ENCODE results near the gene PTCH2.
A peak's percentile ranks its signal among the peaks of the same experiment; 100 is the strongest.

Gene PTCH2

DNA sequence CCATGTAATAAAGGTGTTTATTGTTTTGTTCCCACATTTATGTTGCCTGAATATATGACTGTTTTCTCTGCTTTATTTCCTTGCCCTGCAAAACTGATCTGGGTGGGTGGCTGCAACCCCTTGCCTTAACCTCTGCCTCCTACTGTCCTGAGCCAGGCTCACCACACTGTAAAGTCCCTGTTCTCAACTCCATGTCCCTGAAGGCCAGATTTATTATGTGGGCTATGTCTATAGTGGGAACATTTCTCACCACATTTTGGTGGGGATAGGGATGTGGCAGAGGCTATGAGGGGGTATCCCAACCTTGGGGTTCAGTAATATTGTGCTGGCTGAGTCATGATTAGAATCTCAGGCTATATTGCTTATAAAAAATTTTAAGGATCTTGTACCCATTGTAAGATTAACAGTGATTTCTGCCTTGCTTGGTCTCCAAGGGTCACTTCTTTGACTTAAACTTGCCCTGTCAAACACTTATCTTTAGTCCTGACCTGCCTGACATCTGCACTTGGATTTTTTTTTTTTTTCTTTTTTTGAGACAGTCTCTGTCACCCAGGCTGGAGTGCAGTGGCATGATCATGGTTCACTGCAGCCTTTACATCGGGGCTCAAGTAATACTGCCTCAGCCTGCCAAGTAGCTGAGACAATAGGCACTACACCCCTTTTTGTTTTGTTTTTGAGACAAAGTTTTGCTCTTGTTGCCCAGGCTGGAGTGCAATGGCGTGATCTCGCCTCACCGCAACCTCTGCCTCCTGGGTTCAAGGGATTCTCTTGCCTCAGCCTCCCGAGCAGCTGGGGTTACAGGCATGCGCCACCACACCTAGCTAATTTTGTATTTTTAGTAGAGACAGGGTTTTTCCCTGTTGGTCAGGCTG lies 64.1 kb downstream of the PTCH2 start:
- no peaks in the 10 kb centered on the region for H3K9me3 ChIP-seq (ENCODE audit: control insufficient read depth, low read length)
- WGBS = 100% methylated on average over 5 of the region's 6 CpGs
- peak overlapping the region; percentile 96 for H3K9ac ChIP-seq (ENCODE audit: low read length)
- no peak overlapping the region for H2AK5ac ChIP-seq (ENCODE audit: low read length, severe bottlenecking)
- H3K23ac ChIP-seq (ENCODE audit: low read length in 2 of 2) = no peak overlapping the region
- no peaks in the 10 kb centered on the region for H3K79me1 ChIP-seq (replicated peaks; ENCODE audit: low read length, poor library complexity, severe bottlenecking)
- no peak overlapping the region for H3K4me2 ChIP-seq (ENCODE audit: low read length, poor library complexity, severe bottlenecking)
- no peak overlapping the region for H3K27ac ChIP-seq (ENCODE audit: low read length, poor library complexity, severe bottlenecking)
- no peak overlapping the region for H2BK120ac ChIP-seq (ENCODE audit: low read depth, low read length)
- H3K4ac ChIP-seq (ENCODE audit: low read depth in 1 of 2, low read length in 2 of 2) = no peak overlapping the region
- no peak overlapping the region for H2BK12ac ChIP-seq (ENCODE audit: low read length in 2 of 2)
- DNase-seq = no peak
- no peak overlapping the region for H2AFZ ChIP-seq (ENCODE audit: low read depth, low read length)
- peak overlapping the region in 1 of 2 experiments; percentile 55 for H3K4me3 ChIP-seq (ENCODE audit: insufficient read depth in 1 of 2, low read depth in 1 of 2, low read length in 2 of 2)
- no peak overlapping the region for H3K18ac ChIP-seq (ENCODE audit: low read depth in 1 of 2, low read length in 2 of 2)
- H3K14ac ChIP-seq (ENCODE audit: low read length in 2 of 2) = no peak overlapping the region
- no peak overlapping the region for H4K8ac ChIP-seq (ENCODE audit: low read length)
- H4K91ac ChIP-seq (ENCODE audit: low read length) = no peak overlapping the region
- peaks cover 46 to 54% of the 10 kb centered on the region in 2 experiments for H3K36me3 ChIP-seq (ENCODE audit: control insufficient read depth in 1 of 2, insufficient read depth in 2 of 2, low read depth in 1 of 2, low read length in 2 of 2)
- H3K4me1 ChIP-seq (ENCODE audit: control insufficient read depth, insufficient read depth, low read depth, low read length) = peaks cover 21% of the 10 kb centered on the region
- H2BK5ac ChIP-seq (ENCODE audit: low read depth, low read length, poor library complexity, severe bottlenecking) = no peak overlapping the region
- no peaks in the 10 kb centered on the region for H3K27me3 ChIP-seq (ENCODE audit: control insufficient read depth in 1 of 2, insufficient read depth in 1 of 2, low read length in 2 of 2)
- H2BK15ac ChIP-seq (ENCODE audit: low read depth, poor library complexity, severe bottlenecking) = no peak overlapping the region

DNA sequence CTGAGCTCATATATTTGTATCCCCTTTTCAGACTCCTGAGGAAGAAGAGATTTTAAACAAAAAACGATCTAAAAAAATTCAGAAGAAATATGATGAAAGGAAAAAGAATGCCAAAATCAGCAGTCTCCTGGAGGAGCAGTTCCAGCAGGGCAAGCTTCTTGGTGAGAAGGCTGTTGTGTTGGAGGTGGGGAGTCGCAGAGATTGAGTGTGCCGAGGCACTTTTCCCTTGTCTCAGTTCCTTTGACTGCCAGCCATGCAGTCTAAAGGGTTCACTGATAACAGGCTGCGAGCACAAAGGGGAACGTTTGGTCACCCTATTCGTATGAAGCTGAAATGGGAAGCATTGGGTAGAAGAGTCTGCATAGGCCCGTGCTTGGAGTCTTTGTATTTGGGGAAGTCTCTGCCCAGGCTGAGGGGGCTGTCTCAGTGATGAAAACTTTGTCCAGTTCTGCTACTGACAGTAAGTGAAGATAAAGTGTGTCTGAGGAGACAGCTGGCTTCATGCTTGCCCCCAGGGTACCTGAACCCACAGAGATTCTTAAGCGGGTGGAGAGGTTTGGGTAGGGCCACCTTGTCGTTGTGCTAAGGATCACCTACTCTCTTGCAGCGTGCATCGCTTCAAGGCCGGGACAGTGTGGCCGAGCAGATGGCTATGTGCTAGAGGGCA lies 65.0 kb downstream of the PTCH2 start:
- H3K4me2 ChIP-seq (ENCODE audit: low read length, poor library complexity, severe bottlenecking) = no peak overlapping the region
- no peaks in the 10 kb centered on the region for H3K27me3 ChIP-seq (ENCODE audit: control insufficient read depth in 1 of 2, insufficient read depth in 1 of 2, low read length in 2 of 2)
- no peak overlapping the region for H3K23ac ChIP-seq (ENCODE audit: low read length in 2 of 2)
- DNase-seq = no peak
- H3K18ac ChIP-seq (ENCODE audit: low read depth in 1 of 2, low read length in 2 of 2) = no peak overlapping the region
- peak overlapping the region; percentile 96 for H3K9ac ChIP-seq (ENCODE audit: low read length)
- H3K79me1 ChIP-seq (replicated peaks; ENCODE audit: low read length, poor library complexity, severe bottlenecking) = no peaks in the 10 kb centered on the region
- H2BK15ac ChIP-seq (ENCODE audit: low read depth, poor library complexity, severe bottlenecking) = no peak overlapping the region
- H2BK5ac ChIP-seq (ENCODE audit: low read depth, low read length, poor library complexity, severe bottlenecking) = no peak overlapping the region
- no peak overlapping the region for H2AFZ ChIP-seq (ENCODE audit: low read depth, low read length)
- WGBS = 93% methylated on average over 13 of the region's 13 CpGs
- no peak overlapping the region for H2BK12ac ChIP-seq (ENCODE audit: low read length in 2 of 2)
- H3K9me3 ChIP-seq (ENCODE audit: control insufficient read depth, low read length) = no peaks in the 10 kb centered on the region
- H3K36me3 ChIP-seq (ENCODE audit: control insufficient read depth in 1 of 2, insufficient read depth in 2 of 2, low read depth in 1 of 2, low read length in 2 of 2) = peaks cover 46 to 54% of the 10 kb centered on the region in 2 experiments
- H4K91ac ChIP-seq (ENCODE audit: low read length) = no peak overlapping the region
- H3K4me3 ChIP-seq (ENCODE audit: insufficient read depth in 1 of 2, low read depth in 1 of 2, low read length in 2 of 2) = peak overlapping the region in 1 of 2 experiments; percentile 87
- H2AK5ac ChIP-seq (ENCODE audit: low read length, severe bottlenecking) = no peak overlapping the region
- no peak overlapping the region for H3K27ac ChIP-seq (ENCODE audit: low read length, poor library complexity, severe bottlenecking)
- no peak overlapping the region for H4K8ac ChIP-seq (ENCODE audit: low read length)
- peaks cover 18% of the 10 kb centered on the region for H3K4me1 ChIP-seq (ENCODE audit: control insufficient read depth, insufficient read depth, low read depth, low read length)
- H3K4ac ChIP-seq (ENCODE audit: low read depth in 1 of 2, low read length in 2 of 2) = no peak overlapping the region
- no peak overlapping the region for H3K14ac ChIP-seq (ENCODE audit: low read length in 2 of 2)
- no peak overlapping the region for H2BK120ac ChIP-seq (ENCODE audit: low read depth, low read length)

- H3K36me3 ChIP-seq (ENCODE audit: control insufficient read depth in 1 of 2, insufficient read depth in 2 of 2, low read depth in 1 of 2, low read length in 2 of 2) = peaks cover 46 to 54% of the 10 kb centered on the region in 2 experiments
- H3K79me1 ChIP-seq (replicated peaks; ENCODE audit: low read length, poor library complexity, severe bottlenecking) = no peaks in the 10 kb centered on the region
- H3K4me3 ChIP-seq (ENCODE audit: insufficient read depth in 1 of 2, low read depth in 1 of 2, low read length in 2 of 2) = peak overlapping the region in 1 of 2 experiments; percentile 87
- no peaks in the 10 kb centered on the region for H3K27me3 ChIP-seq (ENCODE audit: control insufficient read depth in 1 of 2, insufficient read depth in 1 of 2, low read length in 2 of 2)
- H3K27ac ChIP-seq (ENCODE audit: low read length, poor library complexity, severe bottlenecking) = no peak overlapping the region
- H3K23ac ChIP-seq (ENCODE audit: low read length in 2 of 2) = no peak overlapping the region
- no peak overlapping the region for H4K91ac ChIP-seq (ENCODE audit: low read length)
- no peak overlapping the region for H3K4ac ChIP-seq (ENCODE audit: low read depth in 1 of 2, low read length in 2 of 2)
- H2BK5ac ChIP-seq (ENCODE audit: low read depth, low read length, poor library complexity, severe bottlenecking) = no peak overlapping the region
- no peak overlapping the region for H2BK12ac ChIP-seq (ENCODE audit: low read length in 2 of 2)
- peak overlapping the region; percentile 14 for H4K8ac ChIP-seq (ENCODE audit: low read length)
- peak overlapping the region; percentile 96 for H3K9ac ChIP-seq (ENCODE audit: low read length)
- H2AFZ ChIP-seq (ENCODE audit: low read depth, low read length) = no peak overlapping the region
- H3K14ac ChIP-seq (ENCODE audit: low read length in 2 of 2) = no peak overlapping the region
- H3K9me3 ChIP-seq (ENCODE audit: control insufficient read depth, low read length) = no peaks in the 10 kb centered on the region
- no peak overlapping the region for H2BK15ac ChIP-seq (ENCODE audit: low read depth, poor library complexity, severe bottlenecking)
- H2AK5ac ChIP-seq (ENCODE audit: low read length, severe bottlenecking) = no peak overlapping the region
- H3K18ac ChIP-seq (ENCODE audit: low read depth in 1 of 2, low read length in 2 of 2) = no peak overlapping the region
- 90% methylated on average over 14 of the region's 14 CpGs for WGBS
- H2BK120ac ChIP-seq (ENCODE audit: low read depth, low read length) = no peak overlapping the region
- H3K4me1 ChIP-seq (ENCODE audit: control insufficient read depth, insufficient read depth, low read depth, low read length) = peaks cover 18% of the 10 kb centered on the region
- peak overlapping the region; percentile 78 for H3K4me2 ChIP-seq (ENCODE audit: low read length, poor library complexity, severe bottlenecking)
- DNase-seq = no peak
These were observed 65.5 kb downstream of the PTCH2 start for GRCh38 chr1:44777547-44777946.

GRCh38 chr1:44776730-44777068 lies 66.4 kb downstream of the PTCH2 start:
- Histone ChIP-seq H3K9ac (ENCODE audit: low read length) (peak overlapping the region; percentile 96), H2BK15ac (ENCODE audit: low read depth, poor library complexity, severe bottlenecking) (no peak overlapping the region), H3K4me1 (ENCODE audit: control insufficient read depth, insufficient read depth, low read depth, low read length) (peaks cover 18% of the 10 kb centered on the region), H2AFZ (ENCODE audit: low read depth, low read length) (no peak overlapping the region), H3K18ac (ENCODE audit: low read depth in 1 of 2, low read length in 2 of 2) (no peak overlapping the region), H2BK120ac (ENCODE audit: low read depth, low read length) (no peak overlapping the region), H4K91ac (ENCODE audit: low read length) (no peak overlapping the region), H3K27me3 (ENCODE audit: control insufficient read depth in 1 of 2, insufficient read depth in 1 of 2, low read length in 2 of 2) (no peaks in the 10 kb centered on the region), H3K36me3 (ENCODE audit: control insufficient read depth in 1 of 2, insufficient read depth in 2 of 2, low read depth in 1 of 2, low read length in 2 of 2) (peaks cover 46 to 54% of the 10 kb centered on the region in 2 experiments), H2BK12ac (ENCODE audit: low read length in 2 of 2) (peak overlapping the region in 1 of 2 experiments; percentile 55), H2AK5ac (ENCODE audit: low read length, severe bottlenecking) (no peak overlapping the region), H3K27ac (ENCODE audit: low read length, poor library complexity, severe bottlenecking) (peak overlapping the region; percentile 67), H3K9me3 (ENCODE audit: control insufficient read depth, low read length) (no peaks in the 10 kb centered on the region), H3K23ac (ENCODE audit: low read length in 2 of 2) (peak overlapping the region in 1 of 2 experiments; percentile 29), H3K14ac (ENCODE audit: low read length in 2 of 2) (peak overlapping the region in 1 of 2 experiments; percentile 88), H2BK5ac (ENCODE audit: low read depth, low read length, poor library complexity, severe bottlenecking) (no peak overlapping the region), H3K4me2 (ENCODE audit: low read length, poor library complexity, severe bottlenecking) (peak overlapping the region; percentile 78), H3K4me3 (ENCODE audit: insufficient read depth in 1 of 2, low read depth in 1 of 2, low read length in 2 of 2) (peak overlapping the region; percentile 81 to 87), H3K4ac (ENCODE audit: low read depth in 1 of 2, low read length in 2 of 2) (peak overlapping the region in 1 of 2 experiments; percentile 42), H3K79me1 (replicated peaks; ENCODE audit: low read length, poor library complexity, severe bottlenecking) (peaks cover 2% of the 10 kb centered on the region), H4K8ac (ENCODE audit: low read length) (no peak overlapping the region)
- WGBS = 35% methylated on average over 12 of the region's 12 CpGs
- no peak for DNase-seq
